ENCODE data around the gene POLH. TPM values are rescaled to one million over a fixed set of nuclear protein-coding genes. Genes with fewer than 3 reads are reported as not detected.

Gene POLH
- total and polyA plus RNA-seq, 9 of the 15 experiments (the other 6 are each of a cell fraction or from before 2014, with no cell fraction given): 5.8 to 31.6 (median 20.6) TPM

GRCh38 chr6:43627008-43627825, 51.2 kb downstream of the POLH start (continued):
- no peak for TF ChIP-seq MGA (IDR thresholded peaks at IDR 0.05)
- TF ChIP-seq PURB (CRISPR knock-in tag; IDR thresholded peaks at IDR 0.05; ENCODE audit: low read depth): no peak
- TF ChIP-seq RBM25 (IDR thresholded peaks at IDR 0.05; ENCODE audit: low read depth, low read length, severe bottlenecking): peak; percentile 12
- TF ChIP-seq MITF (IDR thresholded peaks at IDR 0.05): no peak
- TF ChIP-seq PHB (CRISPR knock-in tag; IDR thresholded peaks at IDR 0.05): peak; percentile 42; the same call in 1 of the 2 replicates
- peak in 1 of 2 experiments; percentile 86; a peak in 2 of 4 replicates for TF ChIP-seq ZNF639 (CRISPR knock-in tag; conservative IDR thresholded peaks at IDR 0.05 in 1 of 2, IDR thresholded peaks at IDR 0.05 in 1 of 2)
- no peak for TF ChIP-seq SIRT6 (IDR thresholded peaks at IDR 0.05; ENCODE audit: low read depth, low read length)
- peak; percentile 83 for TF ChIP-seq ARID1B (IDR thresholded peaks at IDR 0.05)
- TF ChIP-seq SP1 (CRISPR knock-in tag; IDR thresholded peaks at IDR 0.05): peak; percentile 79
- peak; percentile 73; the same call in 1 of the 2 replicates for TF ChIP-seq ZBTB34 (CRISPR knock-in tag; IDR thresholded peaks at IDR 0.05)
